C4-2B (cell line): ENCODE results near the gene TTC39A.

Source experiments
- H3K27ac ChIP-seq: fragments of 450-650 bp; 2 replicates; pipeline ENCODE4 v1.5.1; 2017
- ZFX ChIP-seq: fragments of 450-650 bp; IDR thresholded peaks from 2 replicates; pipeline ENCODE4 v1.6.1; 2017
- TF ChIP-seq, protein P1 (sequence below): fragments of 450-650 bp; conservative IDR thresholded peaks from 2 replicates; pipeline ENCODE4 v1.5.1; 2017; ENCODE audit warnings: mild to moderate bottlenecking

The TTC39A gene

DNA sequence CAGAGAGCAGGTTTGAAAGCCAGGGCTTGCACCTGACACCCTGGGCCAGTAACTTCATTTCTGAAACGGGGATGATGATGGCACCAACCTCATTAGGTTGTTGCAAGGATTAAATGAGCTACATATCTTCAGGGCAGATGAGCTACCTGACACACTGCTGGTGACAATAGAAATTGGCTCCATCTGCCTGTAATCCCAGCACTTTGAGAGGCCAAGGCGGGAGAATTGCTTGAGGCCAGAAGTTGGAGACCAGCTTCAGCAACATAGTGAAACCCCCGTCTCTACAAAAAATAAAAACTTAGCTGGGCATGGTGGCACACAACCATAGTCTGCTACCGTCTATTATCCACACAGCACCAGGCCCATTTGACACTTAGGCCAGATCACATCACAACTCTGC, 6.3 kb upstream of the TTC39A start:
- no peak overlapping the region for H3K27ac ChIP-seq
- TF ChIP-seq, protein P1, sequence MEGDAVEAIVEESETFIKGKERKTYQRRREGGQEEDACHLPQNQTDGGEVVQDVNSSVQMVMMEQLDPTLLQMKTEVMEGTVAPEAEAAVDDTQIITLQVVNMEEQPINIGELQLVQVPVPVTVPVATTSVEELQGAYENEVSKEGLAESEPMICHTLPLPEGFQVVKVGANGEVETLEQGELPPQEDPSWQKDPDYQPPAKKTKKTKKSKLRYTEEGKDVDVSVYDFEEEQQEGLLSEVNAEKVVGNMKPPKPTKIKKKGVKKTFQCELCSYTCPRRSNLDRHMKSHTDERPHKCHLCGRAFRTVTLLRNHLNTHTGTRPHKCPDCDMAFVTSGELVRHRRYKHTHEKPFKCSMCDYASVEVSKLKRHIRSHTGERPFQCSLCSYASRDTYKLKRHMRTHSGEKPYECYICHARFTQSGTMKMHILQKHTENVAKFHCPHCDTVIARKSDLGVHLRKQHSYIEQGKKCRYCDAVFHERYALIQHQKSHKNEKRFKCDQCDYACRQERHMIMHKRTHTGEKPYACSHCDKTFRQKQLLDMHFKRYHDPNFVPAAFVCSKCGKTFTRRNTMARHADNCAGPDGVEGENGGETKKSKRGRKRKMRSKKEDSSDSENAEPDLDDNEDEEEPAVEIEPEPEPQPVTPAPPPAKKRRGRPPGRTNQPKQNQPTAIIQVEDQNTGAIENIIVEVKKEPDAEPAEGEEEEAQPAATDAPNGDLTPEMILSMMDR, result no peak
- no peak for TF ChIP-seq ZFX

DNA sequence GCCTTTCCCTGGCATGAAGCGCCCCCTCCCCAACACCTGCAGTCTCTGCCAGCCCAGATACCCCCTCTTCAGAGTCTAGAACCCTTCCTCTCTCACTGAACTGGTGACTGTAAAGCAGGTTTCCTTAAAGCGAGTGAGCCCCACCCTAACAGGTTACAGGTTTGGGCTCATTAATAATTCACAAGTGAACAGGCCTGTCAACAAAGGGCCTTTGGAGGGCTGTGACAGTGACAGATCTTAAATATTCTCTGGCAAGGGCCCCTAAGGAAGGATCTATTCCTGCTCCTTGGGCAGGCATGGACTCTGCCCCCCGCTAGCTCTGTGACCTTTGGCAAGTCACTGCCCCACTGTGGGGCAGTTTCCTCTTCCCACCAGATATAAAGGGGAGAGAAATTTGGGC, 5.6 kb upstream of the TTC39A start:
- TF ChIP-seq, protein P1, result no peak
- TF ChIP-seq ZFX, result no peak
- no peak overlapping the region for H3K27ac ChIP-seq

DNA sequence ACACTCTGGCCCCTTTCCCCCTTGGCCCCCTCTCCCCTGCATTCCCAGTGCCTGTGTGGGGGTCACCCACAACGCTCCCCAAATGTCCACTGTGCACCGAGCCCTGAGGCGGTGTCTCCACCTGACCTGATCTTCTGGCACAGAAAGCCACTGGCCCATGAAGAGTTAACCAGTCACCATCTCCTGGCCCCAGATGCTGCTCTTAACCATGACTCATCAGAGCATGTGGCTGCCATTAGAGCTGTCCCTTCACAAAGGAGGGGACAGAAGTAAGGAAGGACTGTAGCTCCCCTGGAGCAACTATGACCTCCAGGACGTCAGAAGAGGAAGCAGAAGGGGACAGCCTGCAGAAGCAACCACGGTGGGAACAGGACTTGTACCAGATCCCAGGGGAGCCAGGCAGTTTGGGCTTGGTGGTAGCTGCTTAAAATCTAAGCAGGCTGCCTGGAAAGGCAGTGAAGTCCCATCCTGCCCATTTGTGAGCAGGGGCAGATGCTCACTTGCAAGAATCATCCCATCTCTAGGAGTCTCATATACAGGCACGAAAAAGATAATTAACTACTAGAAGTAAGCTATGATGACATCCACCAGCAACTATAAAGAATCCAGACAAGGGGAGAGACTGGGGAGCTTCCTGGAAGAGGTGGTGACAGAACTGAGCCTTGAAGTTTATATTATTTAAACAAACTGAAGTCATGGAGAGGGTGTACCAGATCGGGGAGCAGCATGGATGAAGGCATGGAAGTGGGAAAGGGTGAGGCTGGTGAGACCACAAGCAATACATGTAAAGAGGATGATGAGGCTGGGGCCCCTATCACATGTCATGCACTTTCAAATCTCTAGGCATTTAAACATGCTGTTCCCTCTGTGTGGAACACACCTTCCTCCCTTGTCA, 1.1 kb upstream of the TTC39A start:
- H3K27ac ChIP-seq, result peak overlapping the region; percentile 84
- TF ChIP-seq, protein P1, result no peak
- no peak for TF ChIP-seq ZFX

DNA sequence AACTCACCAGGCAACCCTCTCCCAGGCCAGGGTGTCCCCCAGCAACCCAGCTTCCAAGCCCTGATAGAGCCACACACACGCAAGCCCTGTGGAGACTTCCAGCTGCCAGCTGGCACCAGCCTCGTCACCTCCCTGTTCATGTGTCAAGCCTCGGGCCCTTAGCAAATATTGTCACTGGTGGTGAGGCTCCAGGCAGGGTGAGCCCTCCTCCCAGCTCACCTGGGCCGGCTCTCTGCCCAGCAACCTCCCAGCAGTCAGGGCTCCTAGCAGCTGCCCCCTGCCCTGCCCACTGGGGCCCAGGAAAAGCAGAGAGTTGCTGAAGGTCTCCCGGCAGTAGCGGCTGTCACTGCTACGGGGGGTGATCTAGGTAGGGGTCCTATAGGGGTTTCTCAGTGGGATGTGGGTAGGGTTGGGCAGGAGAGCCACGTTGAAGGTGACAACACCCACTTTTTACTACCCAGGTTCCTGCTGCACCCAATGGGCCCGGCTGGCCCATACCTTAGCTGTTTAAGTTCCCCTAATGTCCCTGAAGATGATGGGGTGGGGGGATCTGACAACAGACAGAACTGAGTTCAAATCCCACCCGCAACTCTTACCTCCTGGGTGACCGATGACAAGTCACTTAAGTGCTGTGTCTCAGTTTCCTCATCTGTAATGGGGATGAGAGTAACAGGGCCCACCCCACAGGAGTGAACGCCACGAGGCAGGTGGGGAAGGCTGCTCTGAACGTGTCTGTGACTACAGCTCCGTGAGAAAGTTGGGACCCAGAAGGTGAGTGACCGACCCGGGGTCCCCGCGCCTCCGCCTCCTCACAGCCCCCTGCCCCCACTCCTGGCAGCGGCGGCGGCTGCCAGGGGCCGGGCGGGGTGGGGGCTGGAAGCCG, 678 bp downstream of the TTC39A start:
- H3K27ac ChIP-seq, result peak overlapping the region; percentile 84
- TF ChIP-seq, protein P1, result no peak
- TF ChIP-seq ZFX, result no peak

DNA sequence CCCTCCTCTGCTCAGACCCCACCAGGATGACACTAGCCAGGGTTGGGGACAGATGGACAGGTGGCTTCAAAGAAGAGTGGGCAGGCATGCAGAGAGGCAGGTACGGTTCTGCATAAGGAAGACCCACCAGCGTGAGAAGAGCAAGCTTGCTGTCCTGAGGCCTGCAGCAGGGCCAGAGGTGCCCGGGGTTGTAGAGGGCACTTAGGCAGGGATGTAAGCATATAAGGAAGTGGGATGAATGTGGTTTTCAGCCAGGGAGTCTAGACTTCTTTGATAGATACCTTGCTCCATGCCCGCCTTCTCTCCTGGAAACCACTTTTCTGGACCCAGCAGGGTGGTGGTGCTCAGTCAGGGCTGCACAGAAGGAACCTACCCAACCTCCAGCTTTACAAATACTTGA, 1.4 kb downstream of the TTC39A start:
- no peak for TF ChIP-seq ZFX
- TF ChIP-seq, protein P1, result no peak
- H3K27ac ChIP-seq, result peak overlapping the region; percentile 84

DNA sequence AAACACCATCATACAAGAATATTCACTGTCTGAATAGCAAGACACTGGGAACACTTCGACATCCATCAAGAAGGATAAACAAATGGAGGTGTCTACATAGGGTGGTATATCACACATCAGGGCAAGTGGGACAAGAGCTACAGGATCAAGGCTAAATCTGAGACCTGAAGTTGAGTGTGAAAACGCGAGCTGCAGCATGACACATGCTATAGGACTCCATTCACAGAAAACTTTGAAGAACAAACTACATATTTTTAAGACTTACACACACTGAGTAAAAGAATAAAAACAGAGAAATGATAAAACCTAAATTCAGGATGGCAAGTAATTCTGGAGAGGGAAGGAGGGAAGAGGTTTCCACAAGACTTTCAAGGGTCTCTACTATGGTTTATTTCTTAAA, 2.1 kb downstream of the TTC39A start:
- no peak overlapping the region for H3K27ac ChIP-seq
- TF ChIP-seq, protein P1, result no peak
- TF ChIP-seq ZFX, result no peak

DNA sequence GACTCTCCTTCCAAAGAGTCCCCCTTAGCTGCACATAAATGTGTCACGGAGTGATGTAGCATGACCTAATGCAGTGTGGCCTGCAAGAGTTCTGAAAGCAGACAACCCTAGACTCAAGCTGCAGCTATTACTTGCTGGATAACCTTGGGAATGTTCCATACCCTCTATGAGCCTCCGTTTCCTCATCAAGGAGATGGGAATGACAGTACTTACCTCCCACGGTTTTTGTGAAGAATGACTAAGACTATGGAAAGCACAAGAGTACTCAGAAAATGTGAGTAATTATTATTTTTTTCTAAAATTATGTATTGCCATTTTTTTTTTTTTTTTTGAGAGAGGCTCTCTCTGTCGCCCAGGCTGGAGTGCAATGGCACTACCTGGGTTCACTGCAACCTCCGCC, 3.0 kb downstream of the TTC39A start:
- TF ChIP-seq, protein P1, result no peak
- TF ChIP-seq ZFX, result no peak
- no peak overlapping the region for H3K27ac ChIP-seq
